ENCODE results near the gene PKN1.

DNA sequence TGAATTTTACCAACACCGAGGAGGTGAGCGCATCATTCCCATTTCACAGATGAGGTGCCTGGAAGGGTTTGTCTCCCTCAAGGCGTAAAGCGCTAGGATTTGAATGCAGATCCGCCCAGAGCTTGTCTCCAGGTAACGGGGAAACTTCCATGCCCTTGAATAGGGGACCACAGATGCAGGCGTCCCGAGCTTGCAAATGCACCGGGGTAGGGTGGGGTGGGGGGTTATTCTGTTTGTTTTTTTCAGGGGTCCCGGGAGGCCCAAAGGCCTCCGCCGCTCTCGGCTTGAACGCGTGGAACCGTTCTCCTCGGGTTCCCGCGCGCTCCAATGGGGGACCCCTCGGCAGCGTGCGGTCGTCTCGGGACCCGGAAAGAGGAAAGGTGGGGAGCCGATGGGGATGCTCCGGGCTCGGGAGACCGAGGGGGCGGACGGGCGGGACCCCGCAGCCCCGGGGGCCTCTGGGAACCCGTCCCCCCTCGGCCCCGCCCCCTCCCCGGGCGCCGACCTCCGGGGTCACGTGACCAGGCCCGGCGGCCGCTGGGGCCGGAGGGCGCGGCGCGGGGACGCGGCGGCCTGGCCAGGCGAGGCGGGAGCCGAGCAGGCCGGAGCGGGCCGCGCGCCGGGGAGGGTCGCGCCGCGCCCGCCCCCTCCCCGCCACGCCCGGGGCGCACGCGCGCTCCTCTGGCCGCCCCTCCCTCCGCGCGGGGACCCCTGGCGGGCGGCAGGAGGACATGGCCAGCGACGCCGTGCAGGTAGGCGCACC, at the start of gene PKN1:
- TF ChIP-seq, protein P1, sequence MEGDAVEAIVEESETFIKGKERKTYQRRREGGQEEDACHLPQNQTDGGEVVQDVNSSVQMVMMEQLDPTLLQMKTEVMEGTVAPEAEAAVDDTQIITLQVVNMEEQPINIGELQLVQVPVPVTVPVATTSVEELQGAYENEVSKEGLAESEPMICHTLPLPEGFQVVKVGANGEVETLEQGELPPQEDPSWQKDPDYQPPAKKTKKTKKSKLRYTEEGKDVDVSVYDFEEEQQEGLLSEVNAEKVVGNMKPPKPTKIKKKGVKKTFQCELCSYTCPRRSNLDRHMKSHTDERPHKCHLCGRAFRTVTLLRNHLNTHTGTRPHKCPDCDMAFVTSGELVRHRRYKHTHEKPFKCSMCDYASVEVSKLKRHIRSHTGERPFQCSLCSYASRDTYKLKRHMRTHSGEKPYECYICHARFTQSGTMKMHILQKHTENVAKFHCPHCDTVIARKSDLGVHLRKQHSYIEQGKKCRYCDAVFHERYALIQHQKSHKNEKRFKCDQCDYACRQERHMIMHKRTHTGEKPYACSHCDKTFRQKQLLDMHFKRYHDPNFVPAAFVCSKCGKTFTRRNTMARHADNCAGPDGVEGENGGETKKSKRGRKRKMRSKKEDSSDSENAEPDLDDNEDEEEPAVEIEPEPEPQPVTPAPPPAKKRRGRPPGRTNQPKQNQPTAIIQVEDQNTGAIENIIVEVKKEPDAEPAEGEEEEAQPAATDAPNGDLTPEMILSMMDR (IDR thresholded peaks at IDR 0.05; ENCODE audit: insufficient read depth, low read depth, low read length) = no peak
- no peak for TF ChIP-seq EZH2 (IDR thresholded peaks at IDR 0.05; ENCODE audit: insufficient read depth, low read length)
